ENCODE results near the gene EPB41. TPM values are rescaled to one million over a fixed set of nuclear protein-coding genes. Genes with fewer than 3 reads are reported as not detected.

The EPB41 gene
- total and polyA plus RNA-seq, 9 of the 15 experiments (the other 6 are each of a cell fraction or from before 2014, with no cell fraction given), result 3.7 to 213 (median 141) TPM

- TF ChIP-seq ZNF395 (CRISPR knock-in tag; IDR thresholded peaks at IDR 0.05) (no peak), BCLAF1 (IDR thresholded peaks at IDR 0.05; ENCODE audit: borderline replicate concordance in 1 of 2, control insufficient read depth in 1 of 2, low read depth in 2 of 2, low read length in 1 of 2) (no peak), HDAC2 (IDR thresholded peaks at IDR 0.05) (peak; percentile 89), GATA2 (CRISPR knock-in tag; IDR thresholded peaks at IDR 0.05) (peak; percentile 81), CXXC5 (CRISPR knock-in tag; IDR thresholded peaks at IDR 0.05) (peak; percentile 73), RAD51 (IDR thresholded peaks at IDR 0.05; ENCODE audit: borderline replicate concordance, low read depth) (no peak), HBP1 (CRISPR knock-in tag; IDR thresholded peaks at IDR 0.05) (no peak), GABPA (tag; conservative IDR thresholded peaks at IDR 0.05; ENCODE audit: low read depth) (no peak), HDGF (IDR thresholded peaks at IDR 0.05) (no peak), C11orf30 (IDR thresholded peaks at IDR 0.05; ENCODE audit: low read depth) (no peak), NFRKB (IDR thresholded peaks at IDR 0.05; ENCODE audit: low read depth) (no peak), CREM (IDR thresholded peaks at IDR 0.05; ENCODE audit: low read depth) (peak; percentile 78), KDM5B (IDR thresholded peaks at IDR 0.05; ENCODE audit: insufficient replicate concordance, low read depth, low read length) (no peak), MLLT1 (IDR thresholded peaks at IDR 0.05) (no peak), CHD2 (IDR thresholded peaks at IDR 0.05; ENCODE audit: low read depth, low read length) (no peak), NFE2L1 (tag; IDR thresholded peaks at IDR 0.05; ENCODE audit: borderline replicate concordance, low read depth) (no peak), NFIC (IDR thresholded peaks at IDR 0.05) (peak; percentile 65; the same call in 1 of the 2 replicates), SMARCE1 (IDR thresholded peaks at IDR 0.05) (peak; percentile 72), CBX3 (IDR thresholded peaks at IDR 0.05; ENCODE audit: borderline replicate concordance in 1 of 2, low read length in 2 of 2) (peak in 1 of 2 experiments; percentile 94; a peak in 2 of 3 replicates), PRPF4 (IDR thresholded peaks at IDR 0.05; ENCODE audit: insufficient read depth, low read depth, low read length, poor library complexity, severe bottlenecking) (no peak), ZNF583 (CRISPR knock-in tag; IDR thresholded peaks at IDR 0.05) (no peak), BCOR (IDR thresholded peaks at IDR 0.05) (peak; percentile 97), MTA1 (IDR thresholded peaks at IDR 0.05; ENCODE audit: borderline replicate concordance) (no peak), PPARD (CRISPR knock-in tag; IDR thresholded peaks at IDR 0.05) (no peak)
Measured at GRCh38 chr1:28902738-28903137, 11.6 kb upstream of the EPB41 start (continued).
